GM12878 (cell line): ENCODE data around the gene BDKRB2. TPM values are rescaled to one million over a fixed set of nuclear protein-coding genes. Genes with fewer than 3 reads are reported as not detected.

Source experiments
- ATAC-seq: fragments of 200-7000 bp; cut with Tn5 transposase; 3 replicates; pipeline ENCODE4 v1.9.1; 2020; ENCODE audit warnings: mild to moderate bottlenecking, moderate library complexity
- BruUV-seq: library from RNA; stranded (reverse); fragments of 400-500 nt; replicated peaks from 2 replicates; lab custom pipeline; 2021; lab: Mats Ljungman, UMichigan
- CTCF ChIA-PET: fragments of 300-600 bp; sonication (Branson Sonifier 250); formaldehyde crosslinking; extraction: SDS; loops from one replicate; lab custom pipeline; 2021; ENCODE audit warnings: inconsistent platforms; lab: Yijun Ruan, JAX
- POLR2A ChIA-PET: fragments of 350-600 bp; formaldehyde crosslinking; extraction: SDS; loops from one replicate; lab custom pipeline; 2021; ENCODE audit warnings: inconsistent platforms; lab: Charles Lee
- RAD21 ChIA-PET: fragments of 300-600 bp; sonication (Branson Sonifier 250); formaldehyde crosslinking; loops from one replicate; lab custom pipeline; 2023; ENCODE audit warnings: antibody characterized with exemption; ENCODE audit not compliant: unreplicated experiment; lab: Charles Lee
- SMC1A ChIA-PET: fragments of 300-600 bp; sonication (Branson Sonifier 250); formaldehyde crosslinking; loops from one replicate; lab custom pipeline; 2023; ENCODE audit not compliant: unreplicated experiment, uncharacterized antibody; lab: Charles Lee
- DNase-seq: peaks from one replicate; pipeline ENCODE4 v3.0.0-alpha.2; 2011; ENCODE audit warnings: low read depth, low spot score
- FAIRE-seq: peaks from 3 replicates; lab custom pipeline; 2011; peaks lifted over from hg19 to GRCh38; lab: Jason Lieb, UNC
- H2AFZ ChIP-seq: 2 replicates; pipeline ENCODE4 v1.6.0; 2011; ENCODE audit warnings: low read depth, low read length, control low read depth; ENCODE audit not compliant: control insufficient read depth
- H3K27ac ChIP-seq: 2 replicates; pipeline ENCODE4 v1.5.1; 2011; ENCODE audit warnings: control low read depth; ENCODE audit not compliant: control insufficient read depth, insufficient read depth
- H3K27me3 ChIP-seq, 2 experiments: replicated peaks in 1 of 2; 2 replicates each; pipeline versions ENCODE4 v1.6.0 to v1.6.1; 2011; ENCODE audit warnings: low read length in 1 of 2; ENCODE audit not compliant: control insufficient read depth in 2 of 2, insufficient read depth in 2 of 2
- H3K36me3 ChIP-seq, 2 experiments: 2 replicates each; pipeline ENCODE4 v1.5.1; 2011; ENCODE audit warnings: low read length in 1 of 2; ENCODE audit not compliant: control insufficient read depth in 2 of 2, insufficient read depth in 2 of 2
- H3K4me1 ChIP-seq: 2 replicates; pipeline ENCODE4 v1.6.1; 2011; ENCODE audit warnings: mild to moderate bottlenecking, low read length, moderate library complexity, mixed read lengths; ENCODE audit not compliant: control insufficient read depth, insufficient read depth
- H3K4me2 ChIP-seq: 2 replicates; pipeline ENCODE4 v1.6.0; 2011; ENCODE audit warnings: control low read depth; ENCODE audit not compliant: control insufficient read depth, insufficient read depth
- H3K4me3 ChIP-seq: fragments of 200-600 bp; sonication (generic); 2 replicates; pipeline ENCODE4 v1.5.1; 2016
- H3K79me2 ChIP-seq: 2 replicates; pipeline ENCODE4 v1.6.0; 2011; ENCODE audit warnings: low read length; ENCODE audit not compliant: control insufficient read depth, insufficient read depth
- H3K9ac ChIP-seq: 2 replicates; pipeline ENCODE4 v1.8.0; 2011; ENCODE audit warnings: low read length, control low read depth, mixed read lengths; ENCODE audit not compliant: control insufficient read depth, insufficient read depth
- H3K9me3 ChIP-seq: replicated peaks from 3 replicates; pipeline ENCODE4 v1.5.1; 2011; ENCODE audit warnings: mild to moderate bottlenecking, low read length; ENCODE audit not compliant: control insufficient read depth, insufficient read depth
- H4K20me1 ChIP-seq: 2 replicates; pipeline ENCODE4 v1.6.0; 2011; ENCODE audit not compliant: control insufficient read depth, insufficient read depth
- BACH1 ChIP-seq: fragments of 450-650 bp; IDR thresholded peaks from 2 replicates; pipeline ENCODE4 v1.6.1; 2017; ENCODE audit warnings: mild to moderate bottlenecking, borderline replicate concordance
- CBX3 ChIP-seq: fragments of 200-600 bp; sonication (generic); IDR thresholded peaks from 2 replicates; pipeline ENCODE4 v1.6.1; 2016; ENCODE audit warnings: low read depth, borderline replicate concordance
- CBX5 ChIP-seq: sonication (generic); IDR thresholded peaks from 2 replicates; pipeline ENCODE4 v1.6.1; 2016; ENCODE audit warnings: low read depth, moderate library complexity, mild to moderate bottlenecking, inconsistent platforms
- IKZF2 ChIP-seq, 2 experiments: fragments of 450-650 bp; IDR thresholded peaks; 2 replicates each; pipeline ENCODE4 v1.6.1; 2017; ENCODE audit warnings: mild to moderate bottlenecking in 2 of 2, moderate library complexity in 2 of 2
- NFIC ChIP-seq: IDR thresholded peaks from 2 replicates; pipeline ENCODE4 v1.6.1; 2012; ENCODE audit warnings: low read depth, mild to moderate bottlenecking, inconsistent platforms, low read length, moderate library complexity
- SREBF2 ChIP-seq: IDR thresholded peaks from 2 replicates; pipeline ENCODE4 v1.6.1; 2012; ENCODE audit warnings: mild to moderate bottlenecking, low read length
- SRF ChIP-seq, 2 experiments: IDR thresholded peaks; 2 replicates each; pipeline ENCODE4 v1.6.1; 2011; ENCODE audit warnings: low read depth in 2 of 2, low read length in 2 of 2, mild to moderate bottlenecking in 1 of 2, moderate library complexity in 1 of 2
- ZNF622 ChIP-seq: fragments of 450-650 bp; IDR thresholded peaks from 2 replicates; pipeline ENCODE4 v1.6.1; 2017; ENCODE audit warnings: mild to moderate bottlenecking, inconsistent platforms
- WGBS: methylation state at CpG from one replicate; pipeline ENCODE4 v1.1.6; 2016; ENCODE audit warnings: low lambda C conversion rate; ENCODE audit not compliant: insufficient replicate concordance, insufficient coverage; ENCODE audit errors: missing lambda C conversion rate; 5-methylcytosine and 5-hydroxymethylcytosine counted together
- in situ Hi-C: fragments of 300-500 bp; cut with MboI; formaldehyde crosslinking; loops from 9 replicates; pipeline ENCODE4 v1.14.3; 2018; ENCODE audit warnings: mixed read lengths
- intact Hi-C: fragments of 100-400 bp; cut with micrococcal nuclease; formaldehyde crosslinking; loops from one replicate; pipeline ENCODE4 v1.14.2; 2022; ENCODE audit not compliant: unreplicated experiment
- polyA plus RNA-seq, 11 experiments: library from polyadenylated mRNA; depleted of rRNA in 4 of 11; unstranded in 6 of 11; stranded (reverse) in 5 of 11; fragments of >200 nt; fragmentation: Nextera tagmentation in 4 of 11; fragmentation: Illumina TruSeq in 1 of 11; extraction: Ambion mirVana in 4 of 11; extraction: Trizol in 1 of 11; gene quantifications; 1 replicate in 1 of 11; 2 replicates in 10 of 11; pipeline versions ENCODE4 v1.2.1 to v1.2.3, GENCODE V29; 2011 to 2016; ENCODE audit warnings: inconsistent platforms in 2 of 11, missing spikeins in 2 of 11, low read depth in 1 of 11
- total RNA-seq, 4 experiments: library from RNA; depleted of rRNA in 3 of 4; stranded (reverse); fragments of >200 nt in 3 of 4; fragmentation: Illumina TruSeq in 1 of 4; extraction: Trizol in 1 of 4; gene quantifications; 2 replicates each; pipeline versions ENCODE4 v1.2.1 to v1.2.3, GENCODE V29; 2013 to 2021
- TF ChIP-seq, protein P1 (sequence below): fragments of 450-650 bp; formaldehyde crosslinking; IDR thresholded peaks from 2 replicates; pipeline ENCODE4 v1.4.0; 2022; ENCODE audit warnings: mild to moderate bottlenecking, moderate library complexity
- TF ChIP-seq, protein P2 (sequence below), 3 experiments: IDR thresholded peaks in 2 of 3; conservative IDR thresholded peaks in 1 of 3; 2 replicates each; pipeline ENCODE4 v1.5.1; 2011; ENCODE audit warnings: low read depth in 3 of 3, low read length in 3 of 3, mild to moderate bottlenecking in 3 of 3, control low read depth in 2 of 3, moderate library complexity in 2 of 3, inconsistent platforms in 1 of 3, mixed read lengths in 1 of 3; ENCODE audit not compliant: control insufficient read depth in 2 of 3, insufficient read depth in 1 of 3; ENCODE audit errors: extremely low read depth in 1 of 3
- TF ChIP-seq, protein P3 (sequence below): IDR thresholded peaks from 2 replicates; pipeline ENCODE4 v1.6.1; 2012; ENCODE audit warnings: low read depth, low read length, improper control_type of control experiment

BDKRB2 gene
- total and polyA plus RNA-seq, 10 of the 15 experiments (the other 5 are each of a cell fraction or from before 2014, with no cell fraction given) = 0.08 TPM; not detected in 9

DNA sequence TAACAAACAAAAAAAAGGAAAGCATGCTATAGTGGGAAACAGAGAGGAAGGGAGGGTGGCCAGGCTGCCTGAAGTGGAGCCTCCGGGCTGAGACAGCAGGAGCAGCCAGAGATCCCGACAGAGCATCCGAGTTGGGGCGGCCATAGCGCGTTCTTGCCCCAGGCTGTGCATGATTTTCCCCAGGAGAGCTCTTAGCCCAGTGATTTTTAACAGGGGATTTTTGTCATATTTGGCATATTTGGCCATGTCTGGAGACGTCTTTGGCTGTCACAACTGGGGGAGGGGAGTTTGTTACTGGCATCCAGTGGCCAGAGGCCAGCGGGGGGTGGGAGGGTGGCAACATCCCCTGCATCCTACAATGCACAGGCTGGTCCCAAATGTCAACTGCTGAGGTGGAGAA lies 74.9 kb downstream of the BDKRB2 start:
- POLR2A ChIA-PET = no interaction called here
- intact Hi-C loops = loop anchor here (5.0 kb wide), 2 partner anchors 222 to 717 kb away; no protein-coding TSS in a partner anchor

GRCh38 chr14:96280104-96280503 lies 75.5 kb downstream of the BDKRB2 start:
- no peak for DNase-seq
- ATAC-seq = no peak
- no peaks in the 10 kb centered on the region for H3K27me3 ChIP-seq
- ChIA-PET RAD21 (no interaction called here), POLR2A (no interaction called here), CTCF (no interaction called here), SMC1A (no interaction called here)
- H3K79me2 ChIP-seq = no peaks in the 10 kb centered on the region
- H3K9me3 ChIP-seq = no peaks in the 10 kb centered on the region; the same call in 2 of the 3 replicates
- H3K36me3 ChIP-seq = peaks cover 0 to 8% of the 10 kb centered on the region in 2 experiments; a peak in 1 of 4 replicates
- no peak overlapping the region for H3K4me2 ChIP-seq
- H3K4me3 ChIP-seq = no peak overlapping the region
- H2AFZ ChIP-seq = no peak overlapping the region
- FAIRE-seq = no peak
- WGBS = 100% methylated on average over 2 of the region's 2 CpGs
- no peak overlapping the region for H3K27ac ChIP-seq
- H4K20me1 ChIP-seq = no peaks in the 10 kb centered on the region
- BruUV-seq = no TSS peak
- H3K4me1 ChIP-seq = no peaks in the 10 kb centered on the region
- in situ Hi-C loops = no loop called here
- intact Hi-C loops = no loop called here
- H3K9ac ChIP-seq = no peak overlapping the region
- TF ChIP-seq, protein P1, sequence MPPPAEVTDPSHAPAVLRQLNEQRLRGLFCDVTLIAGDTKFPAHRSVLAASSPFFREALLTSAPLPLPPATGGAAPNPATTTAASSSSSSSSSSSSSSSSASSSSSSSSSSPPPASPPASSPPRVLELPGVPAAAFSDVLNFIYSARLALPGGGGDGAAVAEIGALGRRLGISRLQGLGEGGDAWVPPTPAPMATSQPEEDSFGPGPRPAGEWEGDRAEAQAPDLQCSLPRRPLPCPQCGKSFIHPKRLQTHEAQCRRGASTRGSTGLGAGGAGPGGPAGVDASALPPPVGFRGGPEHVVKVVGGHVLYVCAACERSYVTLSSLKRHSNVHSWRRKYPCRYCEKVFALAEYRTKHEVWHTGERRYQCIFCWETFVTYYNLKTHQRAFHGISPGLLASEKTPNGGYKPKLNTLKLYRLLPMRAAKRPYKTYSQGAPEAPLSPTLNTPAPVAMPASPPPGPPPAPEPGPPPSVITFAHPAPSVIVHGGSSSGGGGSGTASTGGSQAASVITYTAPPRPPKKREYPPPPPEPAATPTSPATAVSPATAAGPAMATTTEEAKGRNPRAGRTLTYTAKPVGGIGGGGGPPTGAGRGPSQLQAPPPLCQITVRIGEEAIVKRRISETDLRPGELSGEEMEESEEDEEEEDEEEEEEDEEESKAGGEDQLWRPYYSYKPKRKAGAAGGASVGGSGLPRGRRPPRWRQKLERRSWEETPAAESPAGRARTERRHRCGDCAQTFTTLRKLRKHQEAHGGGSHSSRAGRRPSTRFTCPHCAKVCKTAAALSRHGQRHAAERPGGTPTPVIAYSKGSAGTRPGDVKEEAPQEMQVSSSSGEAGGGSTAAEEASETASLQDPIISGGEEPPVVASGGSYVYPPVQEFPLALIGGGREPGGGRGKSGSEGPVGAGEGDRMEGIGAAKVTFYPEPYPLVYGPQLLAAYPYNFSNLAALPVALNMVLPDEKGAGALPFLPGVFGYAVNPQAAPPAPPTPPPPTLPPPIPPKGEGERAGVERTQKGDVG = no peak
- no peak for TF ChIP-seq CBX3
- no peak for TF ChIP-seq SREBF2
- TF ChIP-seq IKZF2 (IDR thresholded peaks at IDR 0.05) = no peak
- TF ChIP-seq, protein P2, sequence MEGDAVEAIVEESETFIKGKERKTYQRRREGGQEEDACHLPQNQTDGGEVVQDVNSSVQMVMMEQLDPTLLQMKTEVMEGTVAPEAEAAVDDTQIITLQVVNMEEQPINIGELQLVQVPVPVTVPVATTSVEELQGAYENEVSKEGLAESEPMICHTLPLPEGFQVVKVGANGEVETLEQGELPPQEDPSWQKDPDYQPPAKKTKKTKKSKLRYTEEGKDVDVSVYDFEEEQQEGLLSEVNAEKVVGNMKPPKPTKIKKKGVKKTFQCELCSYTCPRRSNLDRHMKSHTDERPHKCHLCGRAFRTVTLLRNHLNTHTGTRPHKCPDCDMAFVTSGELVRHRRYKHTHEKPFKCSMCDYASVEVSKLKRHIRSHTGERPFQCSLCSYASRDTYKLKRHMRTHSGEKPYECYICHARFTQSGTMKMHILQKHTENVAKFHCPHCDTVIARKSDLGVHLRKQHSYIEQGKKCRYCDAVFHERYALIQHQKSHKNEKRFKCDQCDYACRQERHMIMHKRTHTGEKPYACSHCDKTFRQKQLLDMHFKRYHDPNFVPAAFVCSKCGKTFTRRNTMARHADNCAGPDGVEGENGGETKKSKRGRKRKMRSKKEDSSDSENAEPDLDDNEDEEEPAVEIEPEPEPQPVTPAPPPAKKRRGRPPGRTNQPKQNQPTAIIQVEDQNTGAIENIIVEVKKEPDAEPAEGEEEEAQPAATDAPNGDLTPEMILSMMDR (IDR thresholded peaks at IDR 0.05 in 2 of 3, conservative IDR thresholded peaks at IDR 0.05 in 1 of 3; ENCODE audit: control insufficient read depth in 2 of 3, extremely low read depth in 1 of 3, insufficient read depth in 1 of 3, low read depth in 3 of 3, low read length in 3 of 3) = no peak
- no peak for TF ChIP-seq SRF (IDR thresholded peaks at IDR 0.05; ENCODE audit: low read depth in 2 of 2, low read length in 2 of 2)
- no peak for TF ChIP-seq CBX5

More for the DNA sequence above, 74.9 kb downstream of the BDKRB2 start:
- no peak overlapping the region for H3K9ac ChIP-seq
- no peak overlapping the region for H3K4me2 ChIP-seq
- ATAC-seq (no peak), FAIRE-seq (no peak), DNase-seq (no peak)
- H3K4me1 ChIP-seq = no peaks in the 10 kb centered on the region
- in situ Hi-C loops = loop anchor here (5.0 kb wide), 1 partner anchor 182 kb away; no protein-coding TSS in a partner anchor
- H3K27me3 ChIP-seq = no peaks in the 10 kb centered on the region
- H3K4me3 ChIP-seq = no peak overlapping the region
- ChIA-PET CTCF (no interaction called here), SMC1A (no interaction called here), RAD21 (no interaction called here)
- 73% methylated on average over 8 of the region's 8 CpGs for WGBS
- no peaks in the 10 kb centered on the region for H4K20me1 ChIP-seq
- no peak overlapping the region for H2AFZ ChIP-seq
- H3K9me3 ChIP-seq = no peaks in the 10 kb centered on the region; the same call in 2 of the 3 replicates
- no peak overlapping the region for H3K27ac ChIP-seq
- TF ChIP-seq ZNF622 (no peak), BACH1 (no peak), NFIC (no peak)
- TF ChIP-seq, protein P3, sequence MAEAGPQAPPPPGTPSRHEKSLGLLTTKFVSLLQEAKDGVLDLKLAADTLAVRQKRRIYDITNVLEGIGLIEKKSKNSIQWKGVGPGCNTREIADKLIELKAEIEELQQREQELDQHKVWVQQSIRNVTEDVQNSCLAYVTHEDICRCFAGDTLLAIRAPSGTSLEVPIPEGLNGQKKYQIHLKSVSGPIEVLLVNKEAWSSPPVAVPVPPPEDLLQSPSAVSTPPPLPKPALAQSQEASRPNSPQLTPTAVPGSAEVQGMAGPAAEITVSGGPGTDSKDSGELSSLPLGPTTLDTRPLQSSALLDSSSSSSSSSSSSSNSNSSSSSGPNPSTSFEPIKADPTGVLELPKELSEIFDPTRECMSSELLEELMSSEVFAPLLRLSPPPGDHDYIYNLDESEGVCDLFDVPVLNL = no peak
- peaks cover 0 to 8% of the 10 kb centered on the region in 2 experiments; a peak in 1 of 4 replicates for H3K36me3 ChIP-seq
- H3K79me2 ChIP-seq = no peaks in the 10 kb centered on the region
- BruUV-seq = no TSS peak
